Smooth muscle cell of the brain vasculature (primary cell): ENCODE data around the gene KMT2B.

Experiments
- DNase-seq: peaks from one replicate; pipeline ENCODE4 v3.0.0-alpha.2; 2012; ENCODE audit warnings: low read depth, low spot score

KMT2B gene

GRCh38 chr19:35742121-35742724, 24.4 kb downstream of the KMT2B start, which contains the start of gene IGFLR1:
TSS of gene IGFLR1 (minus strand) at chr19:35742452. CDS start at chr19:35741180, 1,272 bp downstream.
- no peak for DNase-seq

DNA sequence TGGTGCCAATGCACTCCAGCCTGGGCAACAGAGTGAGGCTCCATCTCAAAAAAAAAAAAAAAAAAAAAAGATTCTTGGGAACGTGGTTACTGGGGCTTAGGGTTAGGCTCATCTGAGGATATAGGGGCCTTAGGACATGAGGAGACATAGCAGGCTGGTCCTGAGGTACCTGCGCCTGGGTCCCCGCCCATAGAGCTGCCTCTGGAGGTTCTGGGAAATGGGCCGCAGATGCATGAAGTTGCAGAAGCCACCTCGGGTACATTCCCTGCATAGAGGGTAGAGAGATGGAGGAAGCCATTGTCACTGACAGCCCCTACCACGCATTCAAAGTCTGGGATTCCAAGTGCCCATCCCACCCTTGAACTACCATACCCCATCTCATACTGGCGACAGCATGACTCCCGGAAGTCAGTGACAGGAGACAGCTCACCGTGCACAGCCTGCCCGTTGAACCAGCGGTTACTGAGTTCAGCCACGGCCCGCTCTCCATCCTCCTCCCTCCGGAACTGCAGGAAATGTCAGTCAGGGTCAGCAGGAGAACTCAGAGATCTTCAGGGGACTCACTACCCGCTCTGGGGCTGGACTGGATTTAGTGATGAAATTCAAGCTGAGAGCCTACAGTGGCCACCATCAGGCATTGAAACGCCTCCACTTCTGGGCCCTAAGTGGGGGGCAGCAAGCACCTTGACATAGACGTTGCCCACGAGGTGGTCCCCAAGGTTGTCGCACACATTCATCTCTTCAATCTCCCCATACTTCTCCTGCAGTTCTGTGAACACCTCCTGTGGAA, 26.0 kb downstream of the KMT2B start:
- no peak for DNase-seq

GRCh38 chr19:35744430-35745327, 26.9 kb downstream of the KMT2B start:
- DNase-seq: peak; percentile 91

GRCh38 chr19:35745328-35746086, 27.7 kb downstream of the KMT2B start, which contains the start of the genes PSENEN and U2AF1L4:
TSS of gene PSENEN (plus strand) at chr19:35745651. CDS start at chr19:35745931, 280 bp downstream.
TSS of gene U2AF1L4 (minus strand) at chr19:35745418. CDS start at chr19:35745391, 27 bp downstream.
- peak; percentile 100 for DNase-seq

- DNase-seq: no peak
Measured at GRCh38 chr19:35746087-35746462, 28.3 kb downstream of the KMT2B start.

DNA sequence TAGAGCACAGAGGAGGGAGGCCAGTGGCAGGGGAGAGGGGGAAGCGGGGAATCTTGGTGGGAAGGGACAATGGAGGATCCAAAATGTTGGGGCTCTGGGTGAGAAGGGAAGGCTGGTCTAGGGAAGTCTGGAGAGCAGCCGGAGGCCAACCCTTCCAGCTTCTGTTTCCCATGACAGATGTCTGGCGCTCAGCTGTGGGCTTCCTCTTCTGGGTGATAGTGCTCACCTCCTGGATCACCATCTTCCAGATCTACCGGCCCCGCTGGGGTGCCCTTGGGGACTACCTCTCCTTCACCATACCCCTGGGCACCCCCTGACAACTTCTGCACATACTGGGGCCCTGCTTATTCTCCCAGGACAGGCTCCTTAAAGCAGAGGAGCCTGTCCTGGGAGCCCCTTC, 28.7 kb downstream of the KMT2B start:
- no peak for DNase-seq

DNA sequence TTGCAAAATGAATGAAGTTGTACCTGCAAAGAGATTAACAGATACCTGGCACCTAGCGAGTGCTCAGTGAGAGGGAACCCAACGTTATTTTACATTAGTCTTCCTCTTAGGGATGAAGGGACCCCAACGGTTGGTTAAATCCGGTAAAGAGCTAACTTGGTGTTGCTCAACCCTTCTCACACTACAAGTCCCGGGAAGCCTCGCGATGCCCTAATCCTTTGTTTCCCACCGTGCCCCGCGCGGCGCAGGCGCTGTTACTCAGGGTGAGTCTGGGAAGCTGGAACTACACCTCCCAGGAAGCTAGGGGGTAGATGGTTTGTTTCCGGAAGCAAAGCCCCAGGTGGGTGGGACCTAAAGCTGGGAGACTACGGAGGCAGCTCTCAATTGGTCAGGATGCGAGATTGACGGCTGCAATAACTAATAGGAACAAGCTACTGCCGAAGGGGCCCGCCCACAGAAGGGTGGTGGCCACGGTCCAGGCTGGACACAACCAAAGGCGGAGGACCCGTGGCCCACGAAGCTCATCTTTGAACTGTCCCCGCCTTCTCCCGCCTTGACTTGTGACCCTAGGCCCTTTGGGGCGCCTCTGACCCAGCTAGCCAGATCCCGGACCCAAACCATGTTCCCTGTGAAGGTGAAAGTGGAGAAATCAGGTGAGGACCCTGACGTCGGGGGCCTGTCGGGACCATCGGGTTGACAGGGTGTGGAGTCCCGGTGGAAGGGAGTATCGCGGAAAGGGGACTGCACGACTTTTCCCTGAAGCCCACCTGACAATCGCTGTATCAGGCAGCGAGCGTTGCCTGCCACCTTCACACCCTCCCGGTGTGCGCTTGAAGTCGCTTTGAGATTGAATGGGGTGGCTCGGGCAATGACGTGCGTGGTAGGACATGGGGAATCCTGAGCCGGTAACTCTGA, 30.6 kb downstream of the KMT2B start, which contains the start of gene LIN37:
Gene LIN37, plus strand, starts transcription at position 471 of the 915 bp plus-strand sequence. Its CDS starts 149 bp downstream, at position 620.
- DNase-seq: peak; percentile 100

- no peak for DNase-seq
Measured at GRCh38 chr19:35750167-35750566, 32.4 kb downstream of the KMT2B start.

GRCh38 chr19:35751839-35752745, 34.3 kb downstream of the KMT2B start:
- no peak for DNase-seq

DNA sequence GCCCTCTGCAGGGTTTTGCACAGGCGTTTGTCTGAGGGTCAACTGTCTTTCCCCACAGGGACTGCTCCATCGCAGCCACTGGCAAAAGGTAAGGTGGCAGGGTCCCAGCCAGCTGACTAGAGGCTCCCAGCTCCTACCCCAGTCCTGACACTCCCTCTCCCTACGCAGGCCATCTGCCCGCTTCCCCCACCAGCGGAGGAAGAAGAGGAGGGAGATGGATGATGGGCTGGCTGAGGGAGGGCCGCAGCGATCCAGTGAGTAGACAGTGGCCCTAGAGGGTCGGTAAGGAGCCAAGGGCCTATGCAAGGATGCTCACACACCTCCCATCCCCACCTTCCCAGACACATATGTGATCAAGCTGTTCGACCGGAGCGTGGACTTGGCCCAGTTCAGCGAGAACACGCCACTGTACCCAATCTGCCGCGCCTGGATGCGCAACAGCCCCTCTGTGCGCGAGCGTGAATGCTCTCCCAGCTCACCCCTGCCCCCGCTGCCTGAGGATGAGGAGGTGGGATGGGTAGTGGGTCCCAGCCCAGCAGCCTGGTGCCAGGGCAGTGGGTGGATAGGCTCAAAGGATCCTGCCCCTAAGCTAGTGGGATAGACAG, 35.0 kb downstream of the KMT2B start:
- DNase-seq: no peak

- no peak for DNase-seq
Measured at GRCh38 chr19:35753634-35754369, 36.0 kb downstream of the KMT2B start.

GRCh38 chr19:35754370-35755130, 36.7 kb downstream of the KMT2B start:
- no peak for DNase-seq

DNA sequence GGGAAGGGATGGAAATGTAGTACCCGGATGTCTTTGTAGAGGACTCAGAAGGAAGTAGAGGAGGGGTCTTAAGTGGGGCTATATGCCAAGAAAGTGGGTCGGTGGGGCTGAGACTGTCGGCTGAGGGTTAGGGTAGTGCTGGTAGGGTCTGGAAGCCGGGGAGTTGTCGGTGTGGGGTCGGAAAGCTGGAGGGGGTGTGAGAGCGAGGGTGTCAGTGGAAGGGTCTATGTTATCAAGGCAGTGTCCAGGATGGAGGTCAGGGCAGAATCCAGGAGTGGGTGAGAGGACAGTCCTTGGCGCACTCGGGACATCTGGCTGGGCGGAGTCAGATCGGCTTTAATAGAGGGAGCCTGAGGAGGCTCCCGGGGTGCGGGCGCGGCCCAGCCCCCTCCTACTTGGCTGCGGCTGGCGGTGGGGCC, 37.3 kb downstream of the KMT2B start:
- no peak for DNase-seq

DNA sequence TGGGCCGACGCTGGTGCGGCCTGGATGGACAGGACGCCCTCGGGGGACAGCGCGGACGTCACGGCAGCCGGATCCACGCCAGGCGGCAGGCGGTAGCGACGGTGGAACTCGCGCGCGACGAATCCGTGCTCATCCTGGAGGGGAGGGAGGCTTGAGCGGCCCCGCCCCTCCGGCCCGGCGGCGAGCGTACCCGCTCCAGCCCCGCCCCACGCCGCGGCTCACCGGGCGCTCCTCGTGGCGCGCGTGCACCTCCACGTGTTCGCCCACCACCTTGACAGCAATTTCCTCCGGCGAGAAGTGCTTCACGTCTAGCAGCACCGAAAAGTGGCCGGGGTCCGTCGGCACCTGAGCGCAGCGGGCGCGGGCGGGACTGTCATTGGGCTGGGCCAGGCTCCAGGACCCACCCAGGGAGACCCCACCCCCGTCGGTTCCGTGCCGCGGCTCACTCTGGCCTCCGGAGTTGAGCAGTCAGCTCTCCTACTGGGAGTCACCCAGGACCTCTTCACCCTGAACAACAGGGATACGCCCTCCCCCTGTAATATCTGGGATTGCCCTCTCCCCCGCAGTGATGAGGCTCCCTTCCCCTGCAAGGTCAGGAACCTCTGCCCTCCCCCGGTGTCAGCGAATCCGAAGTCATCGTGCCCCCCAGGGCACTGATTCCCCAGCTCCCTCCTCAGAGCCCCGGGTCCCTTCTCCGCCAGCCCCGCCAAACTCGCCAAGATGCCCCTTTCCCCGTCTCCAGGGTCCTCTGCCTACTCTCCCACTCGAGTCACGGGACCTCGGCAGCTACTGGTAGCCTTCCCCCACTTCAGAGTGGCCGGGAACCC, 38.0 kb downstream of the KMT2B start:
- no peak for DNase-seq

GRCh38 chr19:35756377-35757230, 38.8 kb downstream of the KMT2B start, which contains the start of gene HSPB6:
TSS of gene HSPB6 (minus strand) at chr19:35757029. CDS start at chr19:35757008, 21 bp downstream.
- no peak for DNase-seq
